HG03097 (cell line): ENCODE results near the gene ZBTB8A.
"Not testable (repeated sequence)": the region's sequence is repeated elsewhere in the genome, so short reads cannot be mapped to it uniquely, and the experiment has no call there.

Experiments used
- ATAC-seq: cut with Tn5 transposase; IDR thresholded peaks from one replicate; pipeline ENCODE4 v1.9.1; 2021; ENCODE audit not compliant: unreplicated experiment, low FRiP score

ZBTB8A gene

DNA sequence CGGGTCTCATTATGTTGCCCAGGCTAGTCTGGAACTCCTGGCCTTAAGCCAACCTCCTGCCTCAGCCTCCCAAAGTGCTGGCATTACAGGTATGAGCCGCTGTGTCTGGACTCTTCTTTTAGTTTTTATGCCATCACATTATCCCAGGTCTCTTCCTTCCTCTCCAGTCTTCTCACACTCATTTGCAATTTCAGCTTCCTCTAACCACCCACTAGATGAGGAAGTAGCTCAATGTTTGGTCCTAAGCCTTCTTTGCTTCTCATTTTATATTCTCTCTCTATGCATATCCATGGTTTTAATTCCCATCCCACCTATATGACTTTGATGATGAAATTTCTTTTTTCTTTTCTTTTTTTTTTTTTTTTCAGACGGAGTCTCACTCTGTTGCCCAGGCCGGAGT, 3.1 kb upstream of the ZBTB8A start:
- no peak for ATAC-seq

DNA sequence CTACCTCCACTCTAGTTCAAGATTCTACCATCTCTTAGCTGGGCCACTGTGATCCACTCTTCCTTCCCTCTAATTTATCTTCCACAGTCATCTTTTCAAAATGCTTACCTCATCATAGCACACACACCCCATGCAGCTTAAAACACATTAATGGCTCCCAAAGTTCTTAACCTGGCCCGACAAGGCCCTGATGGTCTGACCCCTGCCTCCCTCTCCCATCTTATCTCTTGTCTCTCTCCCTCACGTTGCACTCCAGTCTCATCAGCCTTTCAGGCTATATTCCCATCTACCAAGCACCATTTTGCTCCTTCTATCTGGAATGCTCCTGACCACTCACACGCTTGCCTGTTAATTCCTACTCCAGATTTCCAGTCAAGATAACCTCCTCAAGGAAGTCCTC, 2.5 kb upstream of the ZBTB8A start:
- no peak for ATAC-seq

- no peak for ATAC-seq
Measured at GRCh38 chr1:32539584-32540571, 651 bp downstream of the ZBTB8A start.

DNA sequence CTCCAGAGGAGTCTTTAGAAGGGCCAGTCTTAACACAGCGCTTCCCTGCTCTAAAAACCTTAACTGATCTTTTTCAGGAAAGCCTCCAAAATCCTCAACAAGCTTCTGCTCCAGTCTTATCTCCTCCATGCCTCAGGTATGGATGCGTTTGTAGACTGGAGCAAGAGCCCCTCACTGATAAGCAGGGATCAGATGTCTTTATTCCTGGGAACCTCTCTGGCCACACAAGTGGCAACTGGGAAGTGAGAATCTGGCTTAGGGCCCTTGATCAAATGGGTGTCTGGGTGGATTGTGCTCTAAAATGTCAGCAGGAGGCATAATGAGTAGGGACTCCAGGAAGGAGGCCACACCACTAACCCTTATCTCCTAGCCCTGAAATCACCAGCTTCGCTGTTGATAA, 1.4 kb downstream of the ZBTB8A start:
- no peak for ATAC-seq

- no peak for ATAC-seq
Measured at GRCh38 chr1:32541064-32541566, 1.9 kb downstream of the ZBTB8A start.

DNA sequence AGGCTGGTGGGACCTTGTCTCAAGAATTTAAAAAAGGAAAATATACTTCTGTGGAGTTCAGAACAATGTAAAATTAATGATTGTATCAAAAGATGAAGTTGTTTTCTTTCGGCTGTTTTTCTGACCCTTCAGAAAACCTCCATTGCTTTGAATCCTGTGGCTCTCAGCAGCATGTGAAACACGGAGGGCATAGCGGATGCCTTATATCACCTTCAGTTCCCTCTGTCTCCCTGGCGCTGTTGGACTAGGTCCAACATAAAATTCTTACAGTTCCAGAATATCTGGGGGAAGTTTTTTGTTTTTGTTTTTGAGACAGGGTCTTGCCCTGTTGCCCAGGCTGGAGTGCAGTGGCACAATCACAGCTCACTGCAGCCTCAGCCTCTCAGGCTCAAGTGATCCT, 7.4 kb downstream of the ZBTB8A start:
- no peak for ATAC-seq

GRCh38 chr1:32549616-32550015, 10.4 kb downstream of the ZBTB8A start:
- no peak for ATAC-seq

DNA sequence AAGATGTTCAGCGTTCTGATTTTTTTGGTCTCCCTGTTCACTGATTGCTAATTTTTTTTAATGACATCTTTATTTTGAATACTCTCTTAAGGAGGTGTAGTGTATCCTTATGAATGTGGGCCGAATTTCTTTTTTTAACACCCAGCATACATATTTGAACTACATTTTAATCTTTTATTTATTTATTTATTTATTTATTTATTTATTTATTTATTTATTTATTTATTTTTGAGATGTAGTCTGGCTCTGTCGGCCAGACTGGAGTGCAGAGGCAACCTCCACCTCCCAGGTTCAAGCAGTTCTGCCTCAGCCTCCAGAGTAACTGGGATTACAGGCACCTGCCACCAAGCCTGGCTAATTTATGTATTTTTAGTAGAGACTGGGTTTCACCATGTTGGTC, 15.1 kb downstream of the ZBTB8A start:
- no peak for ATAC-seq

DNA sequence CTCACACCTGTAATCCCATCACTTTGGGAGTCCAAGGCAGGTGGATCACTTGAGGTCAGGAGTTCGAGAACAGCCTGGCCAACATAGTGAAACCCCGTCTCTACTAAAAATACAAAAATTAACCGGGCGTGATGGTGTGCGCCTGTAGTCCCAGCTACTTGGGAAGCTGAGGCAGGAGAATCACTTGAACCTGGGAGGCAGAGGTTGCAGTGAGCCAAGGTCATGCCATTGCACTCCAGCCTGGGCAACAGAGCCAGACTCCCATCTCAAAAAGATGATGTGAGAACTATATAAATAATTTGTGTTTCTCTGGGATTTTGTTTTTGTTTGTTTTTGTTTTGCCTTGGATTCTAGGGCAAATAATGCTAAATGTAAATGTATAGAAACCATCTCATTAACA, 17.8 kb downstream of the ZBTB8A start:
- ATAC-seq: not testable (repeated sequence)

DNA sequence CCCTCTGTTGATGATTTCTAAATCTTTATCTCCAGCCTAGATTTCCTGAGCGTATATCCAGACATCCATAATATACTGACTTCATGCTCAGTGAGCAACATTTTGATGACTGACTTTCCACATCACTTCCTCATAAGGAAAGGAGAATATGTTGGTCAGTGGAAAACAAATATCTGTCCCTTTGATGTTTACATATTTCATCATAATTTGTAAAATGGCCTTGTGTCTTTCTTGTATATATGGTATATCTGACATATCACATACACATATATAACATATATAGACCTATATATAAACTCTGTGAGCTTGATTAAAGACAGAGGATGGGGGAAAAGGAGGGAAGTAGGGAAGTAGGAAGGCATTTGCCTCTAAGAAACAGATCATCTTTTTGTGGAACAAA, 18.6 kb downstream of the ZBTB8A start:
- no peak for ATAC-seq

- no peak for ATAC-seq
Measured at GRCh38 chr1:32568929-32569328, 29.7 kb downstream of the ZBTB8A start.

DNA sequence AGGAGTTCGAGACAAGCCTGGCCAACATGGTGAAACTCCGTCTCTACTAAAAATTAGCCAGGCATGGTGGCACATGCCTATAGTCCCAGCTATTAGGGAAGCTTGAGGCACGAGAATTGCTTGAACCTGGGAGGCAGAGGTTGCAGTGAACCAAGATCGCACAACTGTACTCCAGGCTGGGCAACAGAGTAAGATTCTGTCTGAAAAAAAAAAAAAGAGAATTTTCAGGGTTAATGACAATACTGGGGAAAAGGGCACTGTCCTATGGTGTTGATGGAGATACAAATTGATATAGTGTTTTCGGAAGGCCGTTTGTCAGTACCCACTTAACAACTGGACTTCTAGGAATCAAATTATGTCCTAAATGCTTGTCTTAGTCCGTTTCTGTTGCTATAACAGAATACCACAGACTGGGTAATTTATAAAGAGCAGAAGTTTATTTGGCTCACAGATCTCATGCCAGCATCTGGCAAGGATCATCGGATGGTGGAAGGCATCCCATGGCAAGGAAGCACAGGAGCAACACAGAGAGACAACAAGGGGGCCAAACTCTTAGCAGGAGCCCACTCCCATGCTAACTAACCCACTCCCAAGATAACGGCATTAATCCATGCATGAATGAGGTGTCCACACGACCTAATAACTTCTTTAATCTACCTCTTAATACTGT, 41.3 kb downstream of the ZBTB8A start:
- no peak for ATAC-seq

- ATAC-seq: no peak
Measured at GRCh38 chr1:32592943-32593342, 53.7 kb downstream of the ZBTB8A start.

GRCh38 chr1:32600034-32600433, 60.8 kb downstream of the ZBTB8A start:
- no peak for ATAC-seq

- ATAC-seq: no peak
Measured at GRCh38 chr1:32605711-32606424, 66.6 kb downstream of the ZBTB8A start.

DNA sequence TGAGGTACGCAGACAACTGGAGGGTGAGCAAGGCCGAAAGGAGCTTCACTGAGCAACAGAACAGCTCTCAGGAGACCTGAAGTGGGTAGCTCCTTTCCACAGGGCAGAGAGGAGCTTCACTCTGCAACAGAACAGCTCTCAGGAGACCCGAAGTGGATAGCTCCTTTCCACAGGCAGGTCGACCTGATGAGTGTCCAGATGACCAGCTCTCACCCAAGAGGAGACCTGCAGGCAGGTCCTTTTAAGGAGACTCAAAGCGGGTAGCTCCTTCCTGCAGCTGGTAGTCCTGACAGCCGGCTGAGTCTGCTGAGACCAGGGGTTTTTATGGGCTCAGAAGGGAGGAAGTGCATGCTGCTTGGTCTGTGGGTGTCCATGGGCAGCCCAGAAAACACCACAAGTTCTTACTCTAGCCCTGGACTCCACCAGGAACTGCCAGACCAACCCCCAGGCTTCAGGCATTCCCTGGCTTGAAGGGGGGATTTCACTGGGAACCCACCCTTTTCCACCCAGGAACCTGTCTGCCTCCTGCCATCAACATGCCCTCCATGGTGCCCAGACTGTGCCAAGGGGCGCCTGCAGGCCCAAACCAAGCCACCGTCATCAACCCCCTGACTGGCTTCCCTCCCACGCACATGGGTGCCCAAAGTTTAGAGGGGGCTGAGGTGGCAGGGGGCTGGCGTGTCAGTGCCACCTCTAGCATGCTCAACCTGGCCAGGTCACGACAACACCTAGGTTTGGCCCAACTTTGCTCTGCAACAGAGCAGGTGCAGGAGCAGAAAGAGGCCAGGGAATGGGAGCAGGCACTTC, 67.5 kb downstream of the ZBTB8A start:
- ATAC-seq: no peak

- ATAC-seq: no peak
Measured at GRCh38 chr1:32609180-32609579, 70.0 kb downstream of the ZBTB8A start.

DNA sequence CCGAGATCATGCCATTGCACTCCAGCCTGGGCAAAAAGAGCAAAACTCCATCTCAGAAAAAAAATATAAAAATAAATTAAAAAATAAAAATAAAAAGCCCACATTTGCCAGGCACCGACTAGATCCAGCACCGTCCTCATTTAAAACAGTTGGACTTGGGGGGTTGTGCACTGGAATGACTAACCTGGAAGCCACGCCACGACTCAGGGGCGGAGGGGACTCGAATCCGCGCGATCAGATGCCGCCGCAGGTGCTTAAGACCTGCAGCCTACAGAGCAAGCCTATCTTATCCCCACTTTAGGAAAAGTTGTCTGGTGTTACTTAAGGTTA, 72.6 kb downstream of the ZBTB8A start:
- no peak for ATAC-seq

DNA sequence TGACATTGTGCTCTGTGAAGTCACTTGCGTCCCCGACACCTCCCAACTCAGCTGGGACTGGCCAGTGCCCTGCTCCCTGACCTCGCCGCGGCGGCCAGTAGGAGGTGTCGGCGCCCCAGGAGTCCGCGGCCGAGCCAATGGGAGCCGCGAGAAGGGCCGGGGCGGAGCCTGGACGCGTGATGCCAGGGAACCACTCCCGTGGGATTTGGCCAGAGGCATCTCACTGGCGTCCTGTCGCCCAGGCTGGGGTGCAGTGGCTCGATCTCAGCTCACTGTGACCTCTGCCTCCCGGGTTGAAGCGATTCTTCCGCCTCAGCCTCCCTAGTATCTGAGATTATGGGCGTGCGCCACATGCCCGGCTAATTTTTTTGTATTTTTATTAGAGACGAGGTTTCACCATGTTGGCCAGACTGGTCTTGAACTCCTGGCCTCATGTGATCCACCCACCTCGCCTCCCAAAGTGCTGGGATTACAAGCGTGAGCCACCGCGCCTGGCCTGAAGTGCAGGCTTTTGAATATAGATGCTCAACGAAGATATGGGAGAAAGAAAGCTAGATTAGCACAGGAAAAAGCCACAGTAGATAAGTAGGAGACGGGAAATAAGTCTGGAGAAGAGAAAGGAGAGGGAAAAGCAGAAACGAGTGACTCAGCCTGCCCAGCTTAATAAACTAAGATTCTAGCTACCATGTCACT, 73.1 kb downstream of the ZBTB8A start:
- peak; percentile 77 for ATAC-seq

DNA sequence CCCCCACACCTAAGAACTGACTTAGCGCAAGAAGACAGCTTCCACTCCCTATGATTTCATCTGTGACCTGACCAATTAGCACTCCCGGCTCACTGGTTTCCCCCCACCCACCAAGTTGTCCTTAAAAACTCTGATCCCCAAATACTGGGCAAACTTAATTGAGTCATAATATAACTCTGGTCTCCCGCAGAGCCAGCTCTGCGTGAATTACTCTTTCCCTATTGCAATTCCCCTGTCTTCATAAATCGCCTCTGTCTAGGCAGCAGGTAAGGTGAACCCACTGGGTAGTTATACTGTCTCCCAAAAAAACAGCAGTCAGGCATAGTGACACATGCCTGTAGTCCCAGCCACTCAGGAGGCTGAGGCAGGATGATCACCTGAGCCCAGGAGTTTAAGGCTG, 74.2 kb downstream of the ZBTB8A start:
- ATAC-seq: no peak
